ENCODE results near the gene SLIT1. TPM values are rescaled to one million over a fixed set of nuclear protein-coding genes. Genes with fewer than 3 reads are reported as not detected.

Gene SLIT1
- polyA plus RNA-seq, 1 donor (not counting 4 experiments of a cell fraction or from before 2014, with no cell fraction given) = 0.01 TPM

GRCh38 chr10:97111615-97112014, 74.1 kb downstream of the SLIT1 start:
- Histone ChIP-seq H3K27ac (ENCODE audit: control insufficient read depth, insufficient read depth, low read length) (no peak overlapping the region), H4K20me1 (ENCODE audit: control insufficient read depth, extremely low read depth, insufficient read depth, low read length) (no peaks in the 10 kb centered on the region), H3K79me2 (ENCODE audit: control insufficient read depth, insufficient read depth, low read length) (no peaks in the 10 kb centered on the region), H3K9me3 (ENCODE audit: control insufficient read depth, low read depth, low read length) (no peaks in the 10 kb centered on the region), H3K4me2 (ENCODE audit: control insufficient read depth, extremely low read depth, insufficient read depth, low read depth, low read length) (no peak overlapping the region), H3K36me3 (ENCODE audit: control insufficient read depth in 2 of 2, extremely low read depth in 1 of 2, insufficient read depth in 2 of 2, low read length in 2 of 2) (no peaks in the 10 kb centered on the region), H3K4me3 (ENCODE audit: control insufficient read depth in 2 of 3, extremely low read depth in 1 of 3, insufficient read depth in 2 of 3, low read depth in 1 of 3, low read length in 3 of 3) (no peak overlapping the region), H3K9ac (ENCODE audit: control insufficient read depth, extremely low read depth, insufficient read depth, low read length) (no peak overlapping the region), H2AFZ (ENCODE audit: control insufficient read depth, low read length) (no peak overlapping the region), H3K4me1 (ENCODE audit: control insufficient read depth, extremely low read depth, insufficient read depth, low read length) (no peaks in the 10 kb centered on the region), H3K9me1 (ENCODE audit: control insufficient read depth, extremely low read depth, insufficient read depth, low read length) (no peaks in the 10 kb centered on the region), H3K27me3 (ENCODE audit: control insufficient read depth, extremely low read depth, insufficient read depth, low read length) (no peaks in the 10 kb centered on the region)
- FAIRE-seq = no peak
- no peak for DNase-seq (ENCODE audit: low read depth, low spot score)
- dilution Hi-C loops (cut with MboI; ENCODE audit: extremely low pct_ligation_motif_present, low sequenced_read_pairs) = no loop called here
- no peak for TF ChIP-seq CTCF (optimal IDR thresholded peaks at IDR 0.05 in 1 of 3, IDR thresholded peaks at IDR 0.05 in 1 of 3, conservative IDR thresholded peaks at IDR 0.05 in 1 of 3; ENCODE audit: extremely low read depth in 1 of 3, insufficient read depth in 2 of 3, low read length in 3 of 3)
- no peak for TF ChIP-seq EZH2 (IDR thresholded peaks at IDR 0.05; ENCODE audit: low read length)

GRCh38 chr10:97109547-97109946, 76.2 kb downstream of the SLIT1 start:
- Histone ChIP-seq H3K4me3 (ENCODE audit: control insufficient read depth in 2 of 3, extremely low read depth in 1 of 3, insufficient read depth in 2 of 3, low read depth in 1 of 3, low read length in 3 of 3) (no peak overlapping the region), H3K4me2 (ENCODE audit: control insufficient read depth, extremely low read depth, insufficient read depth, low read depth, low read length) (no peak overlapping the region), H3K79me2 (ENCODE audit: control insufficient read depth, insufficient read depth, low read length) (no peaks in the 10 kb centered on the region), H3K4me1 (ENCODE audit: control insufficient read depth, extremely low read depth, insufficient read depth, low read length) (no peaks in the 10 kb centered on the region), H2AFZ (ENCODE audit: control insufficient read depth, low read length) (no peak overlapping the region), H3K9me1 (ENCODE audit: control insufficient read depth, extremely low read depth, insufficient read depth, low read length) (no peaks in the 10 kb centered on the region), H4K20me1 (ENCODE audit: control insufficient read depth, extremely low read depth, insufficient read depth, low read length) (no peaks in the 10 kb centered on the region), H3K9ac (ENCODE audit: control insufficient read depth, extremely low read depth, insufficient read depth, low read length) (no peak overlapping the region), H3K9me3 (ENCODE audit: control insufficient read depth, low read depth, low read length) (no peaks in the 10 kb centered on the region), H3K27ac (ENCODE audit: control insufficient read depth, insufficient read depth, low read length) (no peak overlapping the region), H3K36me3 (ENCODE audit: control insufficient read depth in 2 of 2, extremely low read depth in 1 of 2, insufficient read depth in 2 of 2, low read length in 2 of 2) (no peaks in the 10 kb centered on the region), H3K27me3 (ENCODE audit: control insufficient read depth, extremely low read depth, insufficient read depth, low read length) (no peaks in the 10 kb centered on the region)
- dilution Hi-C loops (cut with MboI; ENCODE audit: extremely low pct_ligation_motif_present, low sequenced_read_pairs) = no loop called here
- FAIRE-seq (no peak), DNase-seq (ENCODE audit: low read depth, low spot score) (no peak)
- TF ChIP-seq CTCF (optimal IDR thresholded peaks at IDR 0.05 in 1 of 3, IDR thresholded peaks at IDR 0.05 in 1 of 3, conservative IDR thresholded peaks at IDR 0.05 in 1 of 3; ENCODE audit: extremely low read depth in 1 of 3, insufficient read depth in 2 of 3, low read length in 3 of 3) (no peak), EZH2 (IDR thresholded peaks at IDR 0.05; ENCODE audit: low read length) (no peak)

Measured in keratinocyte (primary cell).